SJCRH30 (cell line): Measurements from ENCODE around the gene DBNDD1. TPM values are rescaled to one million over a fixed set of nuclear protein-coding genes. Genes with fewer than 3 reads are reported as not detected.
A peak's percentile ranks its signal among the peaks of the same experiment; 100 is the strongest.

ENCODE experiments used
- DNase-seq, 2 experiments: peaks; one replicate each; pipeline ENCODE4 v3.0.0-alpha.2; 2015 to 2020
- H3K27ac ChIP-seq: fragments of 250-450 bp; sonication (Bioruptor Pico); 2 replicates; pipeline ENCODE4 v1.5.1; 2020; ENCODE audit warnings: mild to moderate bottlenecking, moderate library complexity
- H3K27me3 ChIP-seq: fragments of 250-450 bp; sonication (Bioruptor Pico); 2 replicates; pipeline ENCODE4 v1.5.1; 2020; ENCODE audit warnings: mild to moderate bottlenecking, moderate library complexity
- H3K36me3 ChIP-seq: fragments of 250-450 bp; sonication (Bioruptor Pico); 2 replicates; pipeline ENCODE4 v1.5.1; 2020; ENCODE audit warnings: mild to moderate bottlenecking, moderate library complexity
- H3K4me1 ChIP-seq: fragments of 250-450 bp; sonication (Bioruptor Pico); 2 replicates; pipeline ENCODE4 v1.5.1; 2020; ENCODE audit warnings: mild to moderate bottlenecking, moderate library complexity
- H3K4me3 ChIP-seq: fragments of 250-450 bp; sonication (Bioruptor Pico); 2 replicates; pipeline ENCODE4 v1.5.1; 2020; ENCODE audit warnings: mild to moderate bottlenecking, moderate library complexity
- H3K9me3 ChIP-seq: fragments of 250-450 bp; sonication (Bioruptor Pico); replicated peaks from 2 replicates; pipeline ENCODE4 v1.5.1; 2020; ENCODE audit warnings: mild to moderate bottlenecking, moderate library complexity
- total RNA-seq: library from RNA; depleted of rRNA; stranded (reverse); fragments of >200 nt; shearing (Covaris generic); gene quantifications from 2 replicates; pipeline ENCODE4 v1.2.3, GENCODE V29; 2014

DBNDD1 gene
- total RNA-seq, 1 experiment from 2014 or later = 14.4 TPM

- H3K27ac ChIP-seq = no peak overlapping the region
- no peaks in the 10 kb centered on the region for H3K36me3 ChIP-seq
- no peaks in the 10 kb centered on the region for H3K9me3 ChIP-seq
- no peaks in the 10 kb centered on the region for H3K4me1 ChIP-seq
- H3K27me3 ChIP-seq = no peaks in the 10 kb centered on the region
- H3K4me3 ChIP-seq = no peak overlapping the region
- DNase-seq = no peak
Measured at GRCh38 chr16:90044111-90044551, 24.9 kb upstream of the DBNDD1 start.

GRCh38 chr16:90043526-90043925, 24.3 kb upstream of the DBNDD1 start:
- no peak for DNase-seq
- H3K4me3 ChIP-seq = no peak overlapping the region
- no peaks in the 10 kb centered on the region for H3K9me3 ChIP-seq
- H3K27ac ChIP-seq = no peak overlapping the region
- no peaks in the 10 kb centered on the region for H3K36me3 ChIP-seq
- no peaks in the 10 kb centered on the region for H3K27me3 ChIP-seq
- H3K4me1 ChIP-seq = no peaks in the 10 kb centered on the region

DNA sequence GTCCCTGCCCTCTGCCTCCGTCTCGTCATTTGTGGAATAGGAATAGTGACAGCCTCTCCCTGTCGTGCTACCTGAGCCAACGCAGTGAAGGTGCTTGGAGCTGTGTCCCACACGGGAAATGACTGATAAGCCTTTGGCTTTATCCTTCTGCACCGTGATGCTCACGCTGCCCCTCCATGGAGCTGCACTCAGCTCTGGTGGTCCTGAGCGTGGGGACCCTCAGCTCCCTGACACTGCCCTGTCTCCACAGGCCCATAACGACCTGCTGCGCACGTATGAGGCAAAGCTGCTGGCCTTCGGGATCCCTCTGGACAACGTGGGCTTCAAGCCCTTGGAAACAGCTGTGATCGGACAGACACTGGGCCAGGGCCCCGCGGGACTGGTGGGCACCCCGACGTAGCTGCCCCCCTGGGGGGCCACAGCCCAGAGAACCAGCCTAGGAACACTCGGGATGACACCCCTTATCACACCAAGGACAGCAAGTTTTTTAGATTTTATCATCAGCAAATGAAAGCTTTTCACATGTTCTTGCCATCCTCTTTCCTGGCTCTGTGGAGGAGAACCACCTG, 23.8 kb upstream of the DBNDD1 start:
- no peak for DNase-seq
- Histone ChIP-seq H3K4me1 (no peaks in the 10 kb centered on the region), H3K27ac (no peak overlapping the region), H3K27me3 (no peaks in the 10 kb centered on the region), H3K9me3 (no peaks in the 10 kb centered on the region), H3K36me3 (no peaks in the 10 kb centered on the region), H3K4me3 (no peak overlapping the region)

- Histone ChIP-seq H3K27ac (no peak overlapping the region), H3K4me1 (no peaks in the 10 kb centered on the region), H3K36me3 (no peaks in the 10 kb centered on the region; the same call in 1 of the 2 replicates), H3K9me3 (no peaks in the 10 kb centered on the region), H3K4me3 (no peak overlapping the region), H3K27me3 (no peaks in the 10 kb centered on the region)
- no peak for DNase-seq
Measured at GRCh38 chr16:90041896-90042473, 22.7 kb upstream of the DBNDD1 start.

DNA sequence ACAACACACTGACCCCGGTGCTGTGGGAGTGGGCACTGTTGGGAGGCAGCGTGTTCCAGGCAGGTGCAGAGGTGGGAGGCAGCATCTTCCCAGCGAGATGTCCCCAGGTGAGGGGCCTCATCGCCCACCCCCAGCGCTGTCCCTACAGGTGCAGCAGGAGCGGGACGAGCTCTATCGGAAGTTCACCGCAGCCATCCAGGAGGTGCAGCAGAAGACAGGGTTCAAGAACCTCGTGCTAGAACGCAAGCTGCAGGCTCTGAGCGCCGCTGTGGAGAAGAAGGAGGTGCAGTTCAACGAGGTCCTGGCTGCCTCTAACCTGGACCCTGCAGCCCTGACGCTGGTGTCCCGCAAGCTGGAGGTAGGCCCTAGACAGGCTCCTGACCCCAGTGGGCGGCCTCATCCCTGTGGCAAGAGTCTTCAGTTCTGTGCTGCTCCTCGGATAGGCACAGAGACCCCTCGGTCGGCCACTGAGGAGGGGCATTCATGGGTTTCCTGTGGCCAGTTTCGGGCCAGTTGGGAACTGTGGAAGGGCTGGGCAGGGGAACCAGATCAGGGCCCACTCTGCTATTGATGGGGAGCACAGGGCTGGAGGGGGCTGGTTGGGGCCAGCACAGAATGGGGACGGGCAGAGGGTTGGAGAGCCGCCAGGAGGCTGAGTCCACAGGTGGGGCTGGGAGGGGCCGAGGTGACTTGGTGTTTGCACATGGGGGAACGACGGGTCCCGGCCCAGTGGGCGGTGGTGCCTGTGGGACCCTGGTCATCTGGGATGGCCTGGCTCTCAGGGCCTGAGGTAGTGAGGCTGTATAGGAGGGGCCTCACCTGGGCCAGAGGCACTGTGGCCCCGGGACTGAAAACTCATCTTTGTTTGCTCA, 21.1 kb upstream of the DBNDD1 start:
- Histone ChIP-seq H3K4me3 (no peak overlapping the region), H3K9me3 (no peaks in the 10 kb centered on the region), H3K27me3 (no peaks in the 10 kb centered on the region), H3K36me3 (peaks cover 8% of the 10 kb centered on the region), H3K4me1 (peaks cover 6% of the 10 kb centered on the region), H3K27ac (no peak overlapping the region)
- DNase-seq = no peak

DNA sequence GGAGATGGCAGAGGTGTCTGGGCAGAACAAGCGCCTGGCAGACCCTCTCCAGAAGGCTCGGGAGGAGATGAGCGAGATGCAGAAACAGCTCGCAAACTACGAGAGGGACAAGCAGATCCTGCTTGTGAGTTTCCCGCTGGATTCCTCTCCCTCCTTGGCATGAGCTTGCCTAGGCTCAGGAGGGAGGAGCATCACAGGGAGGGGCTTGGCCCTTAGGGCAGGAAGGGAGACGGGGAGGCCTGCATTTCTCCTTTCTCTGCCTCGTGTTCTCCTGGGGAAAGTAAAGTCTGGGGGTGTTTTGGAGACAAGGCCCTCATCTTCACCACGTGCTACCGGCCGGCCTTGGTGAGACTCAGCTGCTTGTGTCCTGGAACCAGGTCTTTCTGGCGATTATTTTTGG, 18.0 kb upstream of the DBNDD1 start:
- H3K4me1 ChIP-seq = peaks cover 10% of the 10 kb centered on the region
- peaks cover 8% of the 10 kb centered on the region for H3K36me3 ChIP-seq
- H3K4me3 ChIP-seq = no peak overlapping the region
- no peaks in the 10 kb centered on the region for H3K27me3 ChIP-seq
- H3K27ac ChIP-seq = no peak overlapping the region
- no peak for DNase-seq
- no peaks in the 10 kb centered on the region for H3K9me3 ChIP-seq

DNA sequence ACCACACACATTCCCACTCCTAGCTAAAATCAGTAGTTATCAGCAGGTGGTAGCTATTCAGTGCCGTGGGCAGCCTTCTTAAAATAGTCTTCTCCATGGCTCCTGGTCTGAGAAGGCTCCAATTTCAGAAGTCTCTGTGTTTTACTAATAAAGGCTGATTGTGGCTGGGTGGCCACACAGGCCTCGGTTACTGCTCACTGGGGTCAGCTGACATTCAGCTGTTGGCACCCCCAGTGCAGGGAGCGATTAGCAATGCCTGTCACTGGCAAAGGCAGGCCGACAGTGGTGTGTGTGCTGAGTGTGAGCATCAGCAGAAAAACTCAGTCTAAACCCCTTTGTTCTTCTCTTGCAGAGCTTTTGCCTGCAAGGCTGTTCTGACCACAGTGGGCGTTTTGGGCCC, 16.6 kb upstream of the DBNDD1 start:
- no peaks in the 10 kb centered on the region for H3K27me3 ChIP-seq
- H3K27ac ChIP-seq = peak overlapping the region; percentile 53
- H3K9me3 ChIP-seq = no peaks in the 10 kb centered on the region
- DNase-seq = peak; percentile 83
- H3K36me3 ChIP-seq = peaks cover 8% of the 10 kb centered on the region
- H3K4me3 ChIP-seq = no peak overlapping the region
- H3K4me1 ChIP-seq = peaks cover 10% of the 10 kb centered on the region

DNA sequence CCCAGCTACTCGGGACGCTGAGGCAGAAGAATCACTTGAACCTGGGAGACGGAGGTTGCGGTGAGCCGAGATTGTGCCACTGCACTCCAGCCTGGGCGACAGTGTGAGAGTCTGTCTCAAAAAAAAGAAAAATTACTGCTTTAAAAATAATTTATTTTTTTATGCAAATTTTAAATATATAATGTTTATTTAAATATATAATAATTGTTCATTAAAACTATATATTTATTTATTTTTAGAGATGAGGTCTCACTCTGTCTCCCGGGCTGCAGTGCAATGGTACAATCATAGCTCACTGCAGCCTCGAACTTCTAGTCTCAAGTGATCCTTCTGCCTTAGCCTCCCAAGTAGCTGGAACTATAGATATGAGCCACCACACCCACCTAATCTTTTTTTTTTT, 15.2 kb upstream of the DBNDD1 start:
- peaks cover 8% of the 10 kb centered on the region for H3K36me3 ChIP-seq
- peaks cover 10% of the 10 kb centered on the region for H3K4me1 ChIP-seq
- H3K27me3 ChIP-seq = no peaks in the 10 kb centered on the region
- no peak overlapping the region for H3K4me3 ChIP-seq
- no peaks in the 10 kb centered on the region for H3K9me3 ChIP-seq
- H3K27ac ChIP-seq = no peak overlapping the region
- no peak for DNase-seq

- Histone ChIP-seq H3K36me3 (peaks cover 8% of the 10 kb centered on the region), H3K4me1 (peaks cover 10% of the 10 kb centered on the region), H3K27me3 (no peaks in the 10 kb centered on the region), H3K4me3 (no peak overlapping the region), H3K9me3 (no peaks in the 10 kb centered on the region), H3K27ac (no peak overlapping the region)
- no peak for DNase-seq
Measured at GRCh38 chr16:90033387-90033786, 14.1 kb upstream of the DBNDD1 start.

DNA sequence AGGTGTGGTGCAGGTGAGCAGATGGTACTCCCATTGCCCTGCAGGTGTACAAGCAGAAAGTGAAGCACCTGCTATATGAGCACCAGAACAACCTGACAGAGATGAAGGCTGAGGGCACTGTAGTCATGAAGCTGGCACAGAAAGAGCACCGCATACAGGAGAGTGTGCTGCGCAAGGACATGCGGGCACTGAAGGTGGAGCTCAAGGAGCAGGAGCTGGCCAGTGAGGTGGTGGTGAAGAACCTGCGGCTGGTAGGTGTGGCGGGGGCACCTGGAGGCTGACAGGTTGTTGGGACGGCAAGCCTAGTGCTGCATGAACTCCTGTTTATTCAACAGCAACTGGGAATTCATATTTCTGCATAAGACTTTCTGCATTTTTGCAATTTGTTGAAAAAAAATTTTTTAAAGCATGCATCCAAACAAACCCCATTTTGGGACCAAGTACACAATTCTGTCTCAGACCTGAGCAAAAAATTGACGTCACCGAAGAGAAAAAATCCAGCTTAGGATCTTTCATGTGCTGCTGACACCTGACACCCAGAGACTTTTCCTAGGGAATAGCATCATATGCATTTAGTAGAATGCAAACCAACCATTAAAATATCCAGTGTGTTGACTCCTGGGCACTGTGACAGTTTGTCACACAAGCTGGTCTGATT, 13.5 kb upstream of the DBNDD1 start:
- no peaks in the 10 kb centered on the region for H3K9me3 ChIP-seq
- no peak overlapping the region for H3K27ac ChIP-seq
- H3K36me3 ChIP-seq = peaks cover 8% of the 10 kb centered on the region
- peaks cover 10% of the 10 kb centered on the region for H3K4me1 ChIP-seq
- H3K4me3 ChIP-seq = no peak overlapping the region
- H3K27me3 ChIP-seq = no peaks in the 10 kb centered on the region
- peak in 1 of 2 experiments; percentile 37 for DNase-seq

DNA sequence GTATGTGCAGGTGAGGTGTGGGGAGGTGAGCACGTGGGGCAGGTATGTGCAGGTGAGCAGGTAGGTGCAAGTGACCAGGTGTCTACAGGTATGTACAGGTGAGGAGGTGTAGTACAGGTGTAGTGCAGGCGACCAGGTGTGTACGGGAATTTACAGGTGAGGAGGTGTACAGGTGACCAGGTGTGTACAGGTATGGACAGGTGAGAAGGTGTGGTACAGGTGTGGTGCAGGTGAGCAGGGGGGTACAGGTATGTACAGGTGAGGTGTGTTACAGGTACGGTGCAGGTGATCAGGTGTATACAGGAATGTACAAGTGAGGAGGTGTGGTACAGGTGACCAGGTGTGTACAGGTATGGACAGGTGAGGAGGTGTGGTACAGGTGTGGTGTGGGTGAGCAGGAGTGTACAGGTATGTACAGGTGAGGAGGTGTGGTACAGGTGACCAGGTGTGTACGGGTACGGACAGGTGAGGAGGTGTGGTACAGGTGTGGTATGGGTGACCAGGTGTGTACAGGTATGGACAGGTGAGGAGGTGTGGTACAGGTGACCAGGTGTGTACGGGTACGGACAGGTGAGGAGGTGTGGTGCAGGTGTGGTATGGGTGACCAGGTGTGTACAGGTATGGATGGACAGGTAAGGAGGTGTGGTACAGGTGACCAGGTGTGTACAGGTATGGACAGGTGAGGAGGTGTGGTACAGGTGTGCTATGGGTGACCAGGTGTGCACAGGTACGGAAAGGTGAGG, 12.8 kb upstream of the DBNDD1 start:
- Histone ChIP-seq H3K4me3 (no peak overlapping the region), H3K4me1 (peaks cover 10% of the 10 kb centered on the region), H3K27ac (no peak overlapping the region), H3K36me3 (peaks cover 8% of the 10 kb centered on the region), H3K9me3 (no peaks in the 10 kb centered on the region), H3K27me3 (no peaks in the 10 kb centered on the region)
- peak; percentile 12 to 35 for DNase-seq

DNA sequence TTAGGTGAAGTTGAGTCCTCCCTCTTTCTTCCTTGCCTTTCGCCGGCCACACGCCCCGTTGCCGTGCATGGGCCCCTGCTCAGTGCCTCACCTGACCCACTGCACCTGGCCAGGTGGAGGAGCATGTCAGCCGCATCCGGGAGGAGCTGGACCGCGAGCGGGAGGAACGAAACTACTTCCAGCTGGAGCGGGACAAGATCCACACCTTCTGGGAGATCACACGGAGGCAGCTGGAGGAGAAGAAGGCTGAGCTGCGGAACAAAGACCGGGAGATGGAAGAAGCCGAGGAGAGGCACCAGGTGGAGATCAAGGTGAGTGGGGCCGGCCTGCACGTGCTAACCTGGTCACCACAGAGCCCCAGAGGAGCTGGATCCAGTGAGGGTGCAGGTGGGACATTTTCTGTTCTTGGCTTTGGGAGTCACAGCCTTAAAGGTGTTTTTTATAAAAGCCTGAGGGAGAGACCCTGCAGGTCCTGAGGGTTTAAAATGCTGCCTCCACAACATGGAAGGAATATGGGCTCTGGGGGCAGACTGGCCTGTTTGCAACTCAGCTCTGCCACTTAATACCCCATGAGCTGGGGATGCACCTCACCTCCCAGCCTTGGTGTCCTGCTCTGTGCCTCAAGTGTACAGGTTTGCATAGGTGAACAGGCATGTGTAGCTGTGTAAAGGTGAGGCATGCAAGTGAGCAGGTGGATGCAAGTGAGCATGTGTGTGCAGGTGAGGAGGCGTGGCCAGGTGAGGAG, 12.1 kb upstream of the DBNDD1 start:
- peaks cover 10% of the 10 kb centered on the region for H3K4me1 ChIP-seq
- no peaks in the 10 kb centered on the region for H3K27me3 ChIP-seq
- DNase-seq = peak in 1 of 2 experiments; percentile 26
- H3K4me3 ChIP-seq = no peak overlapping the region
- no peaks in the 10 kb centered on the region for H3K9me3 ChIP-seq
- no peak overlapping the region for H3K27ac ChIP-seq
- peaks cover 3% of the 10 kb centered on the region for H3K36me3 ChIP-seq

DNA sequence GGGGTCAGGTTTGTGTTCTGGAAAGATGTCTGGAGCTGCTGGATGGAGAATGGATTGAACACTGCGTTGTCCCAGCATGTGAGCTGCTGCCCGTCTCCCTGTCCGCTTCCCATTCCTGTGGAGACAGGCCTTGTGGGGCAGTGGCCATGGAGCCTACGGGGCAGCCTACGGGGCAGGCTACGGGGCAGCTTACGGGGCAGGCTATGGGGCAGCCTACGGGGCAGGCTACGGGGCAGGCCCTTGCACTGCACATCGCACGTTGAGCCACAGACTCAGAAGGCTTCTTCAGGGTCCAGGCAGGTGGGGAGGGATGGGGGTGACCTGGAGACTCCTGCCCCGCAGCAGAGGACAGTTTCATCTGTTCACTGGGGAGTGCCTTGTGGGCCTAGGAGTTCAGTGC, 9.7 kb upstream of the DBNDD1 start:
- Histone ChIP-seq H3K9me3 (no peaks in the 10 kb centered on the region), H3K4me3 (no peak overlapping the region), H3K27me3 (no peaks in the 10 kb centered on the region), H3K4me1 (no peaks in the 10 kb centered on the region), H3K36me3 (no peaks in the 10 kb centered on the region), H3K27ac (no peak overlapping the region)
- DNase-seq = no peak

- Histone ChIP-seq H3K9me3 (no peaks in the 10 kb centered on the region), H3K4me1 (no peaks in the 10 kb centered on the region), H3K27me3 (no peaks in the 10 kb centered on the region), H3K27ac (no peak overlapping the region), H3K36me3 (no peaks in the 10 kb centered on the region), H3K4me3 (no peak overlapping the region)
- DNase-seq = no peak
Measured at GRCh38 chr16:90027611-90028010, 8.4 kb upstream of the DBNDD1 start.
